HG02840 (cell line): ENCODE data around the gene LDAH.

Experiments used
- ATAC-seq: cut with Tn5 transposase; IDR thresholded peaks from one replicate; pipeline ENCODE4 v1.9.1; 2021; ENCODE audit warnings: mild to moderate bottlenecking, moderate library complexity, moderate number of reproducible peaks; ENCODE audit not compliant: unreplicated experiment, low FRiP score

Gene LDAH

DNA sequence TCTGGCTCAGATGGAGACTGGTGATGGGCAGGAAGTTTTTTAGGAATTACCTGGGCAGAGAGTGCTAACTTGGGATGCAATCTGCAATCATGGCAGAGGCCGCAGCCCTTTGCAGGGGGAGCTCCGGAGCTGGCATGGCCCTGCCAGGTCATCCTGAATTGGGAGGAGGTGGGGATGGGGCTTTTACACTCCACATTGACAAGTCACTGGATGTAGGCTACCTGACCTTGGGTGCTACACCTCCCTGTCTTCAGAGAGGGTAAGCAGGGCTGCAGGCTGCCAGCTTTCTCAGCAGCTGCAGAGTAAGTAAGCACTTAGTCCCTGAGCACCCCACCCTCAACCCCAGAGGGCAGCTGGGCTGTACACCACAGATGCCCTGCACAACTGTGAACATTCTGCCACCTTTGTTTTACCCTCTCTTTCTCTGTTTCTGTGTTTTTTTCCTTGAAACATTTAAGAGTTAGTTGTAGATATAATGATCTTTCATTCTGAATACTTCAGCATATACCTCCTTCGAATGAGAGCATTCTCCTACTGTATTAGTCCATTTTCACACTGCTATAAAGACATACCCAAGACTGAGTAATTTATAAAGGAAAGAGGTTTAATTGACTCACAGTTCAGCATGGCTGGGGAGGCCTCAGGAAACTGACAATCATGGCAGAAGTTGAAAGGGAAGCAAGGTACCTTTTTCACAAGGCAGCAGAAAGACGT lies 165.2 kb downstream of the LDAH start:
- ATAC-seq = no peak

DNA sequence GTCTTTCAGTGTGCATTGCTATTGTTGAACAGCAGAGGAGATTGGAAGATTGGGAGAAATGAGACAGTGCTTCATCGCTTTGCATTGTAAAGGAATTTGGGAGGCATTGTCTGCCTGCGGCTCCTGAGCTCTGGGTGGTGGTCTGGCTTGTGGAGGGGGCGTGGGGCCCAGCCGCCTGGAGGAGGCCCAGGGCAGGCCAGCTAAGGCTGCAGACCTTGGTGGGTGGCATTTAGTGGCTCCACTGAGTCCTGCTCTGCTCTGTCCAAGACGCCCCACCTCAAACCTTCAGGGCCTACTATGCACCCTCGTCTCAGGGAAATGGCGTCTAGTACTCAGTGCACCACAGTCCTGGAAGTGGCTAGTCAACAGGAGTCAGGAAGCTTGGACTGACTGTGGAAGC lies 166.3 kb downstream of the LDAH start:
- ATAC-seq = no peak

DNA sequence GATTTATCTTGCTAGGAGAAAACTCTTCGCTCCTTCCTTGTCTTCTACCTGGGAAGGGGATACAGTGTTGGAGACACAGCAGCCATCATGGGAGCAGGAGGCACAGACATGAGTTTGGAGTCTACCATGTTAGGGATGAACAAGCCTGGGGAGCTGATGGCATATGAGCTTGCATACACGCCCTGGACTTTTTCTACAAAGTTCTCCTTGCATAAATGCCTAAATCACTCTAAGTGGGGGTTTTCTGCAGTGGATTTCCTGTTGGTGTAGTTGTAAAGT lies 168.4 kb downstream of the LDAH start:
- no peak for ATAC-seq

GRCh38 chr2:20653695-20654534 lies 169.0 kb downstream of the LDAH start:
- no peak for ATAC-seq

GRCh38 chr2:20652673-20653575 lies 170.0 kb downstream of the LDAH start:
- no peak for ATAC-seq

GRCh38 chr2:20652141-20652540 lies 170.8 kb downstream of the LDAH start:
- no peak for ATAC-seq

GRCh38 chr2:20651731-20652099 lies 171.2 kb downstream of the LDAH start:
- no peak for ATAC-seq

GRCh38 chr2:20650877-20651730 lies 171.8 kb downstream of the LDAH start, which contains the start of gene HS1BP3:
TSS of gene HS1BP3 (minus strand) at chr2:20651098. CDS start at chr2:20651063, 35 bp downstream.
- ATAC-seq = peak; percentile 95

- ATAC-seq = no peak
Observed at GRCh38 chr2:20650393-20650876, 172.5 kb downstream of the LDAH start.

DNA sequence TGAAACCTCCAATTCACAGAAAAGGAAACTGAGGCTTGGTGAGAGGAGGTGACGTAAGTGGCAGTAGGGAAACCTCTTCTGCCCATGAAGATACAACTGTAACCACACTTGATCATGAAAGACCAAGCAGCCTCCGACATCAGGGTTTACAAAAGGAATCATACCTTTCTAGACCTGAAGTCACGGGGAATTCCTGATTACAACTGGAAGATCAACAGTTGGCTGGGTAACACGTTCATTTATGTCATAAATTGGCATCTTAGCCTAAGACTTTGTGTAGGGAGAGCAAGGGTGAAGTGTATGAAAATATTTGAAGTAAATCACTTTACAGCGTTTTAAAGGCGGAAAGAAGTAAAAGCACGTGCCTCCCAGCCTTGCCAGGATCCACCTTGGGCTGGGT lies 172.9 kb downstream of the LDAH start:
- no peak for ATAC-seq

- no peak for ATAC-seq
Observed at GRCh38 chr2:20649576-20649975, 173.3 kb downstream of the LDAH start.

- no peak for ATAC-seq
Observed at GRCh38 chr2:20648831-20649230, 174.1 kb downstream of the LDAH start.

GRCh38 chr2:20648206-20648605 lies 174.7 kb downstream of the LDAH start:
- ATAC-seq = no peak

GRCh38 chr2:20647738-20648137 lies 175.2 kb downstream of the LDAH start:
- ATAC-seq = no peak

- ATAC-seq = no peak
Observed at GRCh38 chr2:20647211-20647610, 175.7 kb downstream of the LDAH start.

- ATAC-seq = no peak
Observed at GRCh38 chr2:20646446-20646845, 176.5 kb downstream of the LDAH start.

DNA sequence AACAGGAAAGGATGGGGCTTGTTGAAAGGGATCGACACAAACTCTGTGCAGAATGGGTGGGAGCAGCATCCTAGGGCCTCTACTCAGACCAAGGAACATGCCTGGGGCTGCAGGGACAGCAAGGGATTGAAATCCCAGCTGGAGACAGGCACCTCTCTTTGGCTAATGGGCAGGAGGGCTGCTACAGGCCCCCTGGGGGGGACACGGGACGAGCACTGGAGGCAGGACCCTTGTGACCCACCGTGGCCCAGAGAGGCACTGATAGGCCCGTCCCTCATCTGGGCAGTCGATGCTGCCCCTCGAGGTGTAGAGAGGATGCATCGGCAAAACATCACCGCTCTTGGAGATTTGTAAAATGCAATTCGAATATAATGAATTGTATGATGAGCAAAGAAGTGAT lies 177.1 kb downstream of the LDAH start:
- ATAC-seq = no peak

- ATAC-seq = no peak
Observed at GRCh38 chr2:20645301-20645701, 177.6 kb downstream of the LDAH start.

DNA sequence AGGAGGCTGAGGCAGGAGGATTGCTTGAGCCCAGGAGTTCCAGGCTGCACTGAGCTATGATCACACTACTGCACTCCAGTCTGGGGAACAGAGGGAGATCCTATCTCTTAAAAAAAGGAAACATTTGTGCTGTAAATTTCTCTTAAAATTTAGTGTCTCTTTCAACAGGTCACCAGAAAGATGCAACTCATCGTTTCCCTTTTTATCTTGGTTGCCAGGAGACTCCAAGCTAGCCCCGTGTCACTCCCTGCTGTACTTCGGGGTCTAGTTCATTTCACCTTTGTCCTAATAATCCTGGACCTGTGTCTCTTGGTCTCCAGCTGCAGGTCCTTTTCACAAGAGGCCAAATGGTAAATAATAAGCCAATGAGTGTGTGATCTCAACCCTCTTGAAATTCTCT lies 179.1 kb downstream of the LDAH start:
- no peak for ATAC-seq

GRCh38 chr2:20643060-20643459 lies 179.8 kb downstream of the LDAH start:
- ATAC-seq = no peak
